ENCODE data around the gene LAMP1.
"Not testable (repeated sequence)": the region's sequence is repeated elsewhere in the genome, so short reads cannot be mapped to it uniquely, and the experiment has no call there.

LAMP1 gene, protein sequence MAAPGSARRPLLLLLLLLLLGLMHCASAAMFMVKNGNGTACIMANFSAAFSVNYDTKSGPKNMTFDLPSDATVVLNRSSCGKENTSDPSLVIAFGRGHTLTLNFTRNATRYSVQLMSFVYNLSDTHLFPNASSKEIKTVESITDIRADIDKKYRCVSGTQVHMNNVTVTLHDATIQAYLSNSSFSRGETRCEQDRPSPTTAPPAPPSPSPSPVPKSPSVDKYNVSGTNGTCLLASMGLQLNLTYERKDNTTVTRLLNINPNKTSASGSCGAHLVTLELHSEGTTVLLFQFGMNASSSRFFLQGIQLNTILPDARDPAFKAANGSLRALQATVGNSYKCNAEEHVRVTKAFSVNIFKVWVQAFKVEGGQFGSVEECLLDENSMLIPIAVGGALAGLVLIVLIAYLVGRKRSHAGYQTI

DNA sequence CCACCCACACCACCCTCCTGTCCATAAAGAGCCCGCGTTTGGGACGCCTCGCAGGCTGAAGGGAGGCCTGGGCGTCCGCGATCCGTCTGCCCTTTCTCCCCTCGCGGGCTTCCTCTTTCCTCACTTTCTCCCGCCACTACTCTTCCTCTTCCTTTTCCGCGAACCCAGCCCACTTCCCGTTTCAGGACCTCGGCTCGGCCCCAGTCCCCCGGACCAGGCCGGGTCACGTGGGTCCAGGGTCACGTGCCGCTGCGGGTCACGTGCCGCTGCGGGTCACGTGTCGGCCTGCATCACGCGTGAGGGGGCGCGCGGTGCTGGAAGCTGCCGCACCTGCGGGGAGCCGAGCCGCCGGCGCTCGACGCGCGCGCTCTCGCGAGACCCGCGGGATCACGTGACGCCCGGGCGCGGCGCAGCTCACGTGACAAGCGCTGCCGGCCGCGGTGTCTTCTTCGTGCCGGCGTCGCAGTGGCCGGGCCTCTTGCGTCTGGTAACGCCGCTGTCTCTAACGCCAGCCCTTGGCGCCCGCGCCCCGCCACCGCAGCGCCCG lies at the start of gene LAMP1:
Gene LAMP1, plus strand, starts transcription at position 417 of the 547 bp plus-strand sequence. CDS start 196 bp downstream, outside the sequence.
- DNase-seq = peak; percentile 89

DNA sequence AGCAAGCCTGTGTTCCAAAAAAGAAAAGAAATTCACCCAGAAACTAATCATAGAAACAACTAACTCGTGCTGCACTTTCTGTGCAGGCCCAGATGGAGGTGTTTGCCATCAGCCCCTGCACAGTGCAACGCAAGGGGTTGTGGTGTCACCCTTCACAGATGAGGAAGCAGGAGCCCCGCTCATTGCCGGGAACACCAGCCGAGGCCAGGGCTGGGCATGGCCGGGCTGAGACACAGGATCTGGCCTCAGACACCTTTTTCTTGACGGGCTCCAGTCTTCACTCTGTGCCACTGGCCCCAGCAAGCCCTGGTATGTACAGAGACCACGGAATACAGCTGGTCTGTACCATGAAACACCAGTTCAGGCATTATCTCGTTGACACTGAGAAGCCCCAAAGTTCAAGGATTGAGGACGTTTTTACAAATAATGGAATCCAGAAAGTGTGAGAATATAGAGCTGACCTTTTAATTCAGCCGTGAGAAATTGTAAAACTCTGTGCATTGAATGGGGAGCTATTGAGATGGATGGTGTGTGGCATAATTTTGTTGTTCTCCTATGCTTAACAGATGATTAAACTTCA lies 44.4 kb upstream of the LAMP1 start:
- no peak for DNase-seq

DNA sequence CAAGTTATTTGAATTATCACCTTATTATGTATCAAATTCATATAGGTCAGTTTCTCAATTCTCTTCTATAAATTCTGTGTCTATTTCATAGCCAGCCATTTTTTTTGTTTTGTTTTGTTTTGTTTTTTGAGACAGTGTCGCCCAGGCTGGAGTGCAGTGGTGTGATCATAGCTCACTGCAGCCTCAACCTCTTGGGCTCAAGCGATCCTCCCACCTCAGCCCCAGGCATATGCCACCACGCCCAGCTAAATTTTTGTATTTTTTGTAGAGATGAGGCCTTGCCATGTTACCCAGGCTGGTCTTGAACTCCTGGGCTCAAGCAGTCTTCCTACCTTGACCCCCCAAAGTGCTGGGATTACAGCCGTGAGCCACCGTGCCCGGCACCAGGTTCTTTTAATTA lies 39.1 kb upstream of the LAMP1 start:
- DNase-seq = not testable (repeated sequence)

DNA sequence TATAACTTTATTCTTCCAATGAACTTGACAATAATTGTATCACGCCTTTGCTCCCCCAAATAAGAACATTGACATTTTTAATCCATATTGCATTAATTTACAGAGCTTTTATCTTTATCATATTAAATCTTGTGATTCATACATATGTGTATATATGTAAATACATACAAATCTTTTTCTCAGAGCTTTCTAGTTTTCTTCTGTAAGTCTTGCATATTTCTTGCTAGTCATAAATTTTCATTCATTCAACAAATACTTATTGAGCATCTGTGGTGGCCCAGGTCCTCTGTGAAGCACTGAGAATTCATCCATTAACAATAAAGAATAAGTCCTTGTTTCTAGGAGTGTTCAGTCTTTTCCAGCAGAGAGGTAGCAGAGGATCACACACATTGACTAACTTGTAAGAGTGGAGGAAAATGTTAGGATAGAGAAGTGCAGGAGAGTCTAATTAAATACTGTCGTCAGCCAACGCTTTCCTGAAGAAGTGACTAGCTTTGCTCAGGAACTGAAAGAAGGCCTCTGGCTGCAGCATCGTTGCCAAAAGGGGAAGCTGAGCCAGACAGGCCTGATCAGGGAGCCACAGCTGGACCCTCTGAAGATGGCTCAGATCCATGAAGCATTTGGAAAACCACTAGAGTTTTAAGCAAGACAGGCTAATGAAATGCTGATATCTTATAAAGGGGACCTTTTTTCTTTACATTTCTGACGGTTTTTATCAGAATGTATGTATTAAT lies 38.6 kb upstream of the LAMP1 start:
- no peak for DNase-seq

DNA sequence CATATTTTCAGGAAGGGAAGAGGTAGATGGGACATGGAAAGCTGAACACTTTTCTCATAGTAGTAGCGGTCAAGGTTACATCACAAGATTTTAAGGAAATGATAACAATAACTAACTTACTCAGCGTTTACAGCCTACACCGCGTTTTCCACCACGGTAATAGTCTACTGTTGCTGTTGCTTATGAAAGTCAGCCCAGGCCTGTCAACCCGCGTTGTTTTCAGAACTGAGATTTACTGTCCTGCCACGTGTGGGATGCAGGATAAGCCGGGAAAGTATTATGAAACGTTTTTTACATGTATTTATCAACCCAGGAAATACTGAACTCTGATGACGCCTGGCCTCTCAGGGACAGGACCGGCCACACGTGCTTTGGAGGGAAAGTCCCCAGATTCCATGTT lies 36.0 kb upstream of the LAMP1 start:
- DNase-seq = no peak

DNA sequence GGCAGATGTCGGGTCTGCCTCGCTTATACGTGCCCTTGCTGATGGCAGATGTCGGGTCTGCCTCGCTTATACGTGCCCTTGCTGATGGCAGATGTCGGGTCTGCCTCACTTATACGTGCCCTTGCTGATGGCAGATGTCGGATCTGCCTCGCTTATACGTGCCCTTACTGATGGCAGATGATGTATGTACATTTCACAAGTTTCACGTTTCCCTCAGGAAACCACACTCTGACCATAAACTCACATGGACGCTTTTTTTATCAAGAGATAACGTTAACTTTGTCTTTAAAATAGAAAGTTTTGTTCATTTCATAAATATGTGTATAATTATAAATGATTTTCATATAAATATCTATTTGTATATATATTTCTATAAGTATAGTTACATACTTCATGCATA lies 34.0 kb upstream of the LAMP1 start:
- not testable (repeated sequence) for DNase-seq

DNA sequence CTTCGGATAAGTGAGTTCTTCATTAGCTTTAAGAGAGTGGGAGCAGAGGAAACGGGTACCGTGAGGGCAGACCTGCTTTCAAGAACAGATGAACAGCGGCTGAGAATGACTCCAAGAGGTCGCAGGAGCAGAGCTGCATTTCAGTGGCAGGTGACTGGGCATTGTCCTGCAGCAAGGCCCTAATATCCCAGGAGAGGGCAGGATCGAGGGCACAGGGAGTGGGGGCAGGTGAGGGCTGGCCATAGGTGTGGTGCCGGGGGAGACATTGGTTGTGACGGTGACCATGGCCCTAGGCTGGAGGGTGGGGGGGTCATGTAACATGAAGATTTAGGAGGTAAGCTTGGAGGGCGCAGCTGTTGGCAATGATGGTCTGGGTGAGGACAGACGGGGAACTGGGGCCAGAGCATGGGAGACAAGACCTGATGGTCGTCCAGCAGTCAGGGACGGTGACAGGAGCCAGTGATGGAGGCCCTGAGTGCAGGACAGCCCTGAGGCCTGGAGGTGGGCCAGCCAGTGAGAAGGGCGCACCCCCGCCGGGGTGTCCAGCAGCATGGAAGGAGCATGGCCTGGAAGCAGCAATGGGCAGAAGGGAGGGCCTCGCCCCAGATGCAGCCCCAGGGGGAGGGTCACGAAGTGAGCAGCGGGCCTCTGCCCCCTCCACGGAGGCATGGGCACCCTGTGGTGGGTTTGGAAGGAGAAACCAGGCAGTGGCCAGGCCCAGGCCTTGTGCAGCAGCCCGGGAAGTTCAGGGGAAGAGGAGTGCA lies 29.2 kb upstream of the LAMP1 start:
- no peak for DNase-seq

DNA sequence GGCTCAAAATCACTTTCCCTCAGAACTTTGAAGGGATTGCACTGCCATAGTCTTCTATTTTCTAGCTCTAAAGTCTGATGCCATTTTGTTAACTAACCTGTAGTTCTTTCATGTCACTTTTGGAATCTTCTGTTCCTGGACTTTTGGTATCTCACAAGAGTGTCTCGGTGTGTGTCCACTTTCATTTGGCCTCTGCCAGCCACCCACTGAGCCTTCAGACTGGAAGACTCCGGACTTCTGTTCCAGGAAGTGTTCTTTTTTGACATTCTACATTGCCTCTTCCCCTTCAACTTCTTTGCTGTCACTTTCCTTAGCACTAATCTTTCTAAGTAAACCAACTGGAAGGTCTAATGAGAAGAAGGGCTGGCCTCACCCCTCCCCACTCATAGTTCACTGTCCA lies 25.0 kb upstream of the LAMP1 start:
- no peak for DNase-seq

DNA sequence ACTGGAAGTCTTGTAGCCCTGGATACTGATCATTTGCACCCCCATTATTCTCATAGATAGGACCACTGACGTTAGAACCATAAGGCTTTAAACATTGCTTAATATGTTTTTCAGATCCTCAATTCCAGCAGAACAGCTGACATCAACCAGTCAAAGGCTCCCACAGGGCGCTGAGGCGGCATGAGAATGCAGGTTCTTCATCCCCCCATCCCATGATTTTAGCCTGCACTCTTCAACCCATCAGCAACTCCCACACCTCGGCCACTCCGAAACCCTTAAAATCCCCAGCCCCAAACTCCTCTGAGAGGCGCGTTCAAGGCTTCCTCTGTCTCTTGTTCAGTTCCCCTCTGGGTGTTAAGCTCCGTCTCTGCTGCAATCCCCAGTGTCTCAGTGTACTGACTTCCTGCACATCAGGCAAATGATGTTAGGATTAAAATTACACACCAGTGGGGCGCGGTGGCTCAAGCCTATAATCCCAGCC lies 24.3 kb upstream of the LAMP1 start:
- no peak for DNase-seq

DNA sequence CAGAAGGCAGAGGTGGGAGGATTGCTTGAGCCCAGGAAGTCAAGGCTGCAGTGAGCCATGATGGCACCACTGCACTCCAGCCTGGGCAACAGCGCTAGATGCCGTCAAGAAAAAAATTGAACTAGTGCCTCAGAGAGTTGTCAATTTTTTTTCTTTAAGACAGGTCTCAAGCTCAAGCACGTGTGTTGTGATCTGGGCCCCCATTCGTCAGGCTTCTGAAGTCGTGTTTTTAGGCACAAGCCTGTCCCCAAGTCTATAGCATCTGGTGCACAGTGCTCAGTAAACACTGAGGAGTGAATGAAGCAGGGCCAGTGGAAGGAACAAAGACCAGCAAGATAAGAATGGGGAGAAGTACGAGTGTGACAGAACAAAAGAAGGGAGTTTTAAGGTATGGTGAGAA lies 23.7 kb upstream of the LAMP1 start:
- DNase-seq = no peak

DNA sequence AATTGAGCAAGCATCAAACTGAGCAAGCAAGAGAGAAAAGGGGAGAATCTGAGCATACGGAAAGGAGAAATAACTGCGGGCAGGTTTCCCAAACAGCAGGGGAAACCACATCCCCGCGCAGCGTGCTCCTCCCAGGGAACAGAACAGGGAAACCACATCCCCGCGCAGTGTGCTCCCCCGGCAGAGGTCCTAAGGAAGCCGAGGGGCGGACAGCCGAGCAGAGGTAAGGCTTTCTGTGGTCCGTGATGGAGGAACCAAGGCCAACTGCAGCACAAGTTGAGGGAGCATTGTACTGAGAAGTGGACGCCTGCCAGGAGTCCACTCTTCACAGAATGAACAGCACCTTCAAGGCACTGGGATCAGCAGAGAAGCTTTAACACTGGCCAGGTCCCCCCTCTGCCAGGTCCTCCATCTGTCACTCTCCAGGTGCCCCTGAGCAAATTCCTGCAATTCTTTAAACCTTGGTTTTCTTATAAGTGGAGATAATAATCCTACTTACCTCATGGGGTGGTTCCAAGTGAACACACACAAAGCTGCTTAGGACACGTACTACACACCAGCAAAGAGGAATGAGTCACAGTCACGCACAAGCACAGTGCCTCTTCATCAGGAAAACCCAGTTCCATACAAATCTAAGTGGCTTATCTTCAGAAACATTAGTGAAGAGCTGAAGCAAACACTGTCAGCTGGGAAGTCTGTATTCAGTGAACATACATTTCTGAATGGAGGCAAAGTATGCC lies 23.0 kb upstream of the LAMP1 start:
- no peak for DNase-seq

DNA sequence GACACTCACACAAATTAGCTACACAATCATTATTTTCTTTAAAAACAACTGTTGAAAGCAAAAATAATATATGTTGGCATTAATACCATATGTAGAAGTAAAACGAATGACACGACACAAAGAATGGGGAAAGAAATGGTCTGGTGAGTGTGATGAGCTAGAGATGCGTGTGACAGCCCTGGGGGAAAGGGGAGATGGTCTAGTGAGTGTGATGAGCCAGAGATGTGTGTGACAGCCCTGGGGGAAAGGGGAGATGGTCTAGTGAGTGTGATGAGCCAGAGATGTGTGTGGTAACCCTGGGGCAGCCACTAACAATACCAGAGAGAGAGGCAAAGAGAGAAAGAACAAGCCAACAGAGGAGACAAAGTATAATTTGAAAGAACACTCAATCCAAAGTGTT lies 22.3 kb upstream of the LAMP1 start:
- no peak for DNase-seq

DNA sequence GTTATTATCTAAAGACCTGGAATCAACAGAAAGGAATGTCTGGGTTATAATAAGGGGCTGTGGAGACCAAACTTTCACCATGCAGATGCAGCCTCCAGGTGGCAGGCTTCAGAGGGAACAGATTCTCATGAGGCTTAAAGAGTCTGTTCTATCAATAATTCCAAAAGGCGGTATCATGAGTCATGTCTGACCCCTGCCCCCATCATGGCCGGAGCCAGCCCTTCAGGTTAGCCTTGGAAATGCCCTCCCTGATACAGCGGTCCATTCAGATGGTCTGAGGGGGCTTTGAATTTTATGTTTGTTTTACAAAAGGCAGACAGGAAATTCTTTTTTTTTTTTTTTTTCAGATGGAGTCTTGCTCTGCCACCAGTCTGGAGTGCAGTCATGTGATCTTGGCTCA lies 21.7 kb upstream of the LAMP1 start:
- DNase-seq = no peak

DNA sequence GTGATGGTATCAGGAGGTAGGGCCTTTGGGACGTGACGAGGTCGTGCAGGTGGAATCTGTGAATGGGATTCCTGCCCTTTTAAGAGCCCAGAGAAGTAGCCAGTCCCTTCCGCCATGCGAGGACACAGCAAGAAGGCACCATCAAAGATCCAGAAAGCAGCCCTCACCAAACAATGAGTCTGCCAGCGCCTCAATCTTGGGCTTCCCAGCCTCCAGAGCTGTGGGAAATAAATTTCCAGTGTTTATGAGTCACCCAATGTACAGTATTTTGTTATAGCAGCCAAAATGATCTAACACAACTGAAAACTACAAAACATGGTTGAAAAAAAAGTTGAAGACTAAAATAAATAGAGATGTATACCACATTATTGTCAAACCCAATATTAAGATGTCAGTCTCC lies 16.9 kb upstream of the LAMP1 start:
- DNase-seq = no peak

DNA sequence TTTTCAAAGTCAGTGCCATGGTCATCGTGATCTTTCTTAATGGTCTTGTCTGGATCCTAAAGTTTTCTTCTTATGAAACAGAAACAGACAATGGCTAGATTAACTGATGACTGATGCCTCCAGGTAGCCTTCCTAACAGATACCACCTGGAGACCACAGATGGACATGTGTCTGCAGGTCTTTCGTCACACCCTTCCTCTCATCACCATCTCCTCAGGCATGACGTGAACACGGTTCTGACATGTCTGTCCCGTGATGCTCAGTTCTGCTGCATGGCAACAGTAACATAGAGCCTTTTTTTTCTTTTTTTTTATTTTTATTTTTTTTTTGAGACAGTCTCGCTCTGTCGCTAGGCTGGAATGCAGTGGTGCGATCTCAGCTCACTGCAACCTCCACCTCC lies 13.1 kb upstream of the LAMP1 start:
- DNase-seq = no peak

DNA sequence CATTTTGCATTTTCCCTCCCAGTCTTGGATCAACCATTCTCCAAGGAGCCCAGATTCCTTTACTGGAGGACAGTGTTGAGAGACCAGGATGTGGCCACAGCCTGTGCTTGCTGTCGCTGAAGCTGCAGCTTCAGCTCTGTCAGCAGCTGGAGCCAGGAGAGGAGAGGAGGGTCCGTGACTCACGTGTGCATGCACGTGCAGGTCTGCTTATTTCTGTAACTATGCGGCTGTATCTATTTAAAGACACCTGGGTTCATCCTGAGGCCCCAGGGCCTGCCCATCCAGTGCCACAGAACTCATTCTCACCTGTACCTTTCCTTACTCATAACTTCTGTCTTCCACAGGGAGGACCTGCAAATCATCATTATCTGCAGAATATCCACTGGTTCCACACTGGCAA lies 8.2 kb upstream of the LAMP1 start:
- no peak for DNase-seq

DNA sequence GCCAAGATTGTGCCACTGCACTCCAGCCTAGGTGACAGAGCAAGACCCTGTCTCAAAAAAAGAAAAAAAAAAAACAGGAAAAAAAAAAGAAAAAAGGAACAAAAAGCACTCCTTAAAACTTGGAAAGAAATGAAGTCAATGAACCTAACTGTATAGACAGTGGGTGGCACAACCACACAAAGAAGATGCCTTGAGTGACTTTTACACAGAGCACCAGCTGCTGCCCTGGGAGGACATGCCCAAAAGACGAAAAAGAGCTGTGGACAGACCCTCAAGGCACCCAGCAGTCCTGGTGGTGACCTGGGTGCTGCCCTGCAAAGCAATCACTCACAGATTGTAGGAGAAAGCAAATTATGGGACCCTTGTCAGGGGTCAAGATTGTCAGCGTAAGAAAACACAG lies 5.9 kb upstream of the LAMP1 start:
- no peak for DNase-seq

DNA sequence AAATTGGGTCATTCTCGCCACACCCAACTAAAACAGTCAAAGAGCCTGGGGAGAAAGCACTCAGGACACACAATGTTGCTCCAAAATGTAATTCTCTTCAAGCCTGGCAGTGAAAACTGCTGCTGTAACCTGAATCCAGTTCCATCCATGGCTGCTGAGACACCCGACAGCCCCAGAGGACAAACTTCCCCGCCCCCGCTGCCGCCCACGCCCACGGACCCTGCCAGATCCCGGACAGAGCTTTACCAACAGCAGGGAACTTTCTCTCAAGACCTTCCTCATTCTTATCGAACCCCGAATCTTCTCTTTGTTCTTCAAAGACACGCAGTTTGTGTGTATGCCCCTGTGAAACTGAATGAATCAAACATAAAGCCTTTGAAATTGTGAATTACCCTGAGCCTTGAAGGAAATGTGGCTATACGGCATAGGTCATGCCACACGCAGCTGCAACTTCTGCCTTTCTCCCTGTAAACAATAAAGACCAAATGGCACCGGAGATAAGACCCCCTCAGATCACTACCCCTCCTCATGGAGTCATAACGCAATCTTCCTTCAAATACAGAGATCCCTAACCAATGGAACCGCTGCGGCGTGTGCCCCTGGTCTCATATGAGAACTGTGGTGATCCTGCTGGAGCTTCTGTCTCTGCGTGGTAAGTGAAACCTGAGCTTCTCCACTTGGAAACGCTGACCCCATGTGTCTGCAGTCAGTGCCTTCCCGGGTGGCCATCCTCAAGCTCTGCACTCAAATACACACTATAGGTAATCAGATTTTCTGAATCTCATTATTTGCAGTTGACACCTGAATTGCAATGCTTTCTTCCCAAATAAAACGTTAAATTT lies 4.8 kb upstream of the LAMP1 start:
- DNase-seq = no peak

DNA sequence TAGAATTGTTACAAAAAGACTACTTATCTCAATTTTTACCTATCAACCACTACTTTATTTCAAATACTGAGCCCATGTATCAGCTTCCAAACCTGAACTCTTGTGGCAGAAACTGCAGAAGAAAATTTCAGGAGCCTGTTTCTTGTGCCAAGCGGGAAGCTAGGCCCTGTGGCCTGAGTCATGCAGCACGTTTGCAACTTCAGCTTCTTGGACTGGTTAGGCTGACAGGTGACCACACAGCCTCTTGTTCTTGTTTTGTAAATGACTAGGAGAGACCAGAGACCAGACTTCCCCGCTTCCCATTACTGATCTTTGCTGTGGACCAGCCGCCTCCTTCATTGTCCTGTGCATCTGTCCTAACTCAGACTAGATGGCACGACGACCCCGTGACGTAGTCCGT lies 3.4 kb upstream of the LAMP1 start:
- DNase-seq = no peak

DNA sequence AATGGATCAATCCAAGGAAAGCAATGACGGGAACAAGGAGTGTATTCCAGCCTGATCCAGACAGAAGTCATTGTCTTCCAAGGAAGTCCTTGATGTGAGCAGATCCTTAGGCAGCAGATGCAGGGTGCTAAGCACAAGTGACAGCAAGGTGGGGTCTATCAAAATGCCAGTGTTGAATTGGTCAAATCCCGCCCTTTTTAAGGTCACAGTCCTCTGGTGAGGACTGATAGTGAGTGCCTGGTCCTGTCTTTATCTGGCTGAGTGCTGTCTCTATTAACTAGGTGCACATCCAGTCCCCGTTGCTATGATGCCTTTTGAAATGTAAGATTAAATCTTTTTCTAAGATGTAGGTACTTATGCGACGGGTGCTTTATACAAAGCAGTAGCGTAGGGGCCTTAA lies 1.3 kb upstream of the LAMP1 start:
- DNase-seq = no peak

DNA sequence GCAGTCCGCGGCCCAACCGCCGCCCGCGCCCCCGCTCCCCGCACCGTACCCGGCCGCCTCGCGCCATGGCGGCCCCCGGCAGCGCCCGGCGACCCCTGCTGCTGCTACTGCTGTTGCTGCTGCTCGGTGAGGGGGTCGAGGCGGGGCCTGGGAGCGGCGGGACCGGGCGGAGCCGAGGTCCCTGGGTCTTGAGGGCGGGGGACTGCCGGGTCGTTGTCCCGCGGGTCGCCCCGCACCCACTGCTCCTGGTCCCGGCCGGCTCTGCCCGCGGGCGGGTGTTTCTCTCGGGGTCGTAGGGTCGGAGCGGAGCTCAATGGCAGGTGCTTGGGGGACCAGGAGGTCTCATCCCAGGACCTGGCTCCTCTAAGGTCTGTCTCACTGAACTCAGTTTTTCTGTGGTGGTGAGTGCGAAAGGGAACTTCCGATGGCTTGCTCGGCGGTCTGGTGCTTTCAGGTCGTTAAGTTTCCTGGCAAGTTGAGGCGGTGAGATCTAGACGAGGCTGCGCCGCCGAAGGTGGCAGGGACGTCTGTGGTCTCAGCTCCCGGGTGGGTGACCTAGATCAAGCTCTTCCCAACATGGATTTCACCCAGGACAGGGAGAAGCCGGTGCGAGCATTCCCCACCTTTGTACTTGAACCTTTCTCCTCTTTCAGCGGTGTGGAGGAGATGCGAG lies 467 bp downstream of the LAMP1 start:
- DNase-seq = no peak
